Naive B cell (primary cell): ENCODE results near the gene STAP1. TPM values are rescaled to one million over a fixed set of nuclear protein-coding genes. Genes with fewer than 3 reads are reported as not detected.

ENCODE experiments used
- ATAC-seq, 2 donors: fragments of 150-1000 bp; cut with Tn5 transposase; 2 replicates each; pipeline ENCODE4 v1.10.0; 2021; ENCODE audit warnings: low read depth in 2 of 2, mild to moderate bottlenecking in 2 of 2, moderate library complexity in 2 of 2
- DNase-seq: peaks from one replicate; pipeline ENCODE4 v3.0.0; 2022
- H3K27ac Mint-ChIP-seq, 6 donors: one replicate each; pipeline ENCODE4 v1.8.0; 2020 to 2022; ENCODE audit warnings: mild to moderate bottlenecking in 6 of 6, mixed read lengths in 6 of 6, moderate library complexity in 5 of 6, inconsistent platforms in 2 of 6
- H3K27me3 Mint-ChIP-seq, 3 donors: one replicate each; pipeline ENCODE4 v1.8.0; 2021 to 2022; ENCODE audit warnings: mixed read lengths in 3 of 3, mild to moderate bottlenecking in 1 of 3
- H3K36me3 Mint-ChIP-seq, 2 donors: one replicate each; pipeline ENCODE4 v1.8.0; 2020 to 2022; ENCODE audit warnings: mixed read lengths in 2 of 2, inconsistent platforms in 1 of 2, mild to moderate bottlenecking in 1 of 2
- H3K4me1 Mint-ChIP-seq, 3 donors: one replicate each; pipeline ENCODE4 v1.8.0; 2020 to 2022; ENCODE audit warnings: mixed read lengths in 3 of 3, inconsistent platforms in 1 of 3, mild to moderate bottlenecking in 1 of 3, moderate library complexity in 1 of 3
- H3K4me3 Mint-ChIP-seq, 8 donors: one replicate each; pipeline ENCODE4 v1.8.0; 2020 to 2022; ENCODE audit warnings: mild to moderate bottlenecking in 8 of 8, mixed read lengths in 8 of 8, moderate library complexity in 8 of 8, inconsistent platforms in 2 of 8
- H3K9me3 Mint-ChIP-seq, 7 donors: one replicate each; pipeline ENCODE4 v1.8.0; 2020 to 2022; ENCODE audit warnings: mixed read lengths in 7 of 7, mild to moderate bottlenecking in 5 of 7, inconsistent platforms in 2 of 7, moderate library complexity in 1 of 7
- polyA plus RNA-seq, 6 donors: library from polyadenylated mRNA; unstranded; fragments of 300-500 nt; fragmentation: Illumina TruSeq; gene quantifications; one replicate each; pipeline ENCODE4 v1.2.3, GENCODE V29; 2021; ENCODE audit warnings: low read depth in 6 of 6

Gene STAP1
- polyA plus RNA-seq, 6 donors from 2014 or later, result 166 to 237 (median 224) TPM

DNA sequence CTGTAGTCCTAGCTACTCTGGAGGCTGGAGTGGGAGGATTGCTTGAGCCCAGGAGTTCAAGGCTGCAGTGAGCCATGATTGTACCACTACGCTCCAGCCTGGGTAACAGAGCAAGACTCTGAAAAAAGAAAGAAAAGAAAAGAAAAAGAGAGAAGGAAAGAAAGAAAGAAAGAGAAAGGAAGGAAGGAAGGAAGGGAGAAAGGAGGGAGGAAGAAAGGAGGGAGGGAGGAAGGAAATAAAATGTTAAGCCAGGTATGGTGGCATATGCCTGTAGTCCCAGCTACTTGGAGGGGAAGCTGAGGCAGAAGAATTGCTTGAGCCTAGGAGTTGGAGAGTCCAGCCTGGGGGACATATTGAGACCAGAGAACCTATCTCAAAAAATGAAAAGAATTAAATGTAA lies 12.0 kb downstream of the STAP1 start:
- peaks cover 46 to 78% (median 47%) of the 10 kb centered on the region in 3 donors for H3K4me1 Mint-ChIP-seq
- no peaks in the 10 kb centered on the region for H3K9me3 Mint-ChIP-seq
- H3K27ac Mint-ChIP-seq, result peak overlapping the region in 5 of 6 donors; percentile 87 to 96 (median 90)
- ATAC-seq (no peak), DNase-seq (no peak)
- no peaks in the 10 kb centered on the region for H3K27me3 Mint-ChIP-seq
- H3K4me3 Mint-ChIP-seq, result peak overlapping the region in 3 of 8 donors; percentile 4 to 54 (median 44)
- H3K36me3 Mint-ChIP-seq, result peaks cover 0 to 22% of the 10 kb centered on the region in 2 donors

DNA sequence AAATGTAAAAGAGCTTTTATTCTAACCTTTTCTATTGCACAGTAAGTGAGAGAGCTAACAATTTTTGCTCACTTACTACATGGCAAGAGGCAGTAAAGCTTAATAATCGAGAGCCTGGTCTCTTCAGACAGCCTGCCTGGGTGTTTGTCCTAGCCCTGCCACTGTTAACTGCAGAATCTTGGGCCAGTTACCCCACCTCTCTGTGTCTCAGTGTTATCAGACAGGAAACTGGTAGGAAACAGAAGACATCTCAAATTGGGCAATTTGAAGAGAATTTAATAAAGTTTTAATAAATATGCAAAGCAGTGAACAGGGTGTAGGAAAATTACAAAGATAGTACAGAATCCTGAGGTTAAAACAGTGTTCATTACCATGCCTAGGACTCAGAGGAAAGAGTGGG lies 13.4 kb downstream of the STAP1 start:
- H3K4me1 Mint-ChIP-seq, result peaks cover 46 to 79% (median 56%) of the 10 kb centered on the region in 3 donors
- peak overlapping the region; percentile 79 to 95 (median 88) for H3K27ac Mint-ChIP-seq
- H3K4me3 Mint-ChIP-seq, result peak overlapping the region in 6 of 8 donors; percentile 17 to 73 (median 46)

DNA sequence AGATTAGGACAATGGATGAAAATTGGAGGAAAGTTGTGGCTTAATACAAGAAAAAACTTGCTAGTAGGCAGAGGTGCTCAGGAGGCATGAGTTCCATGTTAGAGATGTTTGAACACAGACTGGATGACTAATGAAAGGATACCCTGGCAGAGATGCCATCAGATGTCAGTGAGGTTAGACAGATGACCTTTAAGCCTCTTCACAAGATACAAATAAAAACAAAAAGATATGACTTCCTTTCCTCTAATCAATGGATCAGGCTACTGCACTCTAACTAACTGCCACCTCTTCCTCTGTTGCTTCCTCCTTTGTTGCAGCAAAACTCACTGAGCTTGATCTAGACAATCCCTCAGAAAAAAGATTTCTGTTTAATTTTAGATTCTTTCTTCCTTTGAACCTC lies 14.7 kb downstream of the STAP1 start:
- peak overlapping the region; percentile 7 to 78 (median 39) for H3K4me3 Mint-ChIP-seq
- no peaks in the 10 kb centered on the region for H3K9me3 Mint-ChIP-seq
- peaks cover 7 to 29% of the 10 kb centered on the region in 2 donors for H3K36me3 Mint-ChIP-seq
- peak in 1 of 2 donors; percentile 16 for ATAC-seq
- H3K27me3 Mint-ChIP-seq, result no peaks in the 10 kb centered on the region
- no peak for DNase-seq
- H3K27ac Mint-ChIP-seq, result peak overlapping the region; percentile 79 to 95 (median 88)
- peaks cover 41 to 75% (median 51%) of the 10 kb centered on the region in 3 donors for H3K4me1 Mint-ChIP-seq

More for the DNA sequence above, 13.4 kb downstream of the STAP1 start:
- no peak for ATAC-seq
- DNase-seq, result no peak
- Mint-ChIP-seq H3K9me3 (no peaks in the 10 kb centered on the region), H3K36me3 (peaks cover under 1 to 24% of the 10 kb centered on the region in 2 donors), H3K27me3 (no peaks in the 10 kb centered on the region)

DNA sequence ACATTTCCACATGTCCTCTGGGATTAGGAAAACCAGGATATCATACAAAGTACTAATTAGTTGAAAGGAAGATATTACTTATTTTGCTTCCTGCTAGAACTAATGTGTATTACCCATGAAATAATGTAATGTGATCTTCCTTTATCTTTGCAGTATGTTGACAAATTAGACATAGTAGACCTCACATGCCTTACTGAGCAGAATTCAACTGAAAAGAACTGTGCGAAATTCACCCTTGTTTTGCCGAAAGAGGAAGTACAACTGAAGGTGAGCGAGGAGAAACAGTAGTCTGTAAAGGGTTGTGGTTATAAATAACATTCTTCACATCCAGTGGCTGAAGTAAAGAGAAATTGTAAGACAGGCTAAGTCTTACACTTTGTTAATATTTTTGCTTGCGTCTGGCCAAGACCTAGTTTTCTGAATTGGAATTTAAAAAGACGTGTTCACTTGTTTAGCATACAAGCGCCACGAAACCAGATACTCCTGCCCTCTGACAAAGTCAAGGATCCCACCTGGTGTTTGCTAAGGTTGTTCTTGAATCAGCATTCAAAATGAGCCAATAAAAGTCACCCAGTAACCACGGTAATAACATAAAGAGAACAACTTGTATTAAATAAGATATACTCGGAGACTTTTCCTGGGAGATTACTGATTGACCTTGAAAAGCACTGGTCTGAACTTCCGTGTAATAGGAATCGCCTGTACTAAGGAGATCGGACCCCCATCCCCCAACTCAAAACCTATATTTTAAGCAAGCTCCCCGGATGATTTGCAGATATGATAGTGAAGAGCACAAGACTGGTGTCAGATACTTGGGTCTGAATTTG lies 16.9 kb downstream of the STAP1 start:
- ATAC-seq, result peak; percentile 97 to 98
- H3K36me3 Mint-ChIP-seq, result peaks cover 17 to 37% of the 10 kb centered on the region in 2 donors
- H3K27ac Mint-ChIP-seq, result peak overlapping the region; percentile 75 to 98 (median 93)
- no peaks in the 10 kb centered on the region for H3K27me3 Mint-ChIP-seq
- peaks cover 48 to 76% (median 55%) of the 10 kb centered on the region in 3 donors for H3K4me1 Mint-ChIP-seq
- H3K4me3 Mint-ChIP-seq, result peak overlapping the region; percentile 63 to 88 (median 76)
- peak; percentile 77 for DNase-seq
- no peaks in the 10 kb centered on the region for H3K9me3 Mint-ChIP-seq

DNA sequence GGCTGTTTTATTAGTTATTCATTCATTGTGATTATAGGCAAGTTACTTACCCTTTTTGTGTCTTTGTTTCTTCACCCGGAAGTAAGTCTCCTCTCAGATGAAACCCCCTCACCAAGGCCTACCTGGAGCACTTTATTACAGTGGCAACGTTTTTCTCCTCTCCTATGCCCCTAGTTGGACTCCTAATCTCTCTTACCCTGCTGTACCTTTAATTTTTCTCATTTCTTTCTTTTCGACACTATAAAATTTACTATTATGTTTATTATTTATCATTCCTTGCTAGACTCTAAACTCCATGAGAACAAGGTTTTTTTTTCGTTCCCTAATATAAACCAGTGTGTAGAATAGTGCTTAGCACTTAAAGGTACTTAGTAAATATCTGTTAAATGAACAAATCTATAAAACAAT lies 17.5 kb downstream of the STAP1 start:
- H3K4me3 Mint-ChIP-seq, result peak overlapping the region; percentile 63 to 88 (median 76)
- H3K27me3 Mint-ChIP-seq, result no peaks in the 10 kb centered on the region
- peaks cover 21 to 41% of the 10 kb centered on the region in 2 donors for H3K36me3 Mint-ChIP-seq
- ATAC-seq (no peak), DNase-seq (no peak)
- peak overlapping the region; percentile 75 to 98 (median 94) for H3K27ac Mint-ChIP-seq
- no peaks in the 10 kb centered on the region for H3K9me3 Mint-ChIP-seq
- H3K4me1 Mint-ChIP-seq, result peaks cover 51 to 78% (median 58%) of the 10 kb centered on the region in 3 donors

DNA sequence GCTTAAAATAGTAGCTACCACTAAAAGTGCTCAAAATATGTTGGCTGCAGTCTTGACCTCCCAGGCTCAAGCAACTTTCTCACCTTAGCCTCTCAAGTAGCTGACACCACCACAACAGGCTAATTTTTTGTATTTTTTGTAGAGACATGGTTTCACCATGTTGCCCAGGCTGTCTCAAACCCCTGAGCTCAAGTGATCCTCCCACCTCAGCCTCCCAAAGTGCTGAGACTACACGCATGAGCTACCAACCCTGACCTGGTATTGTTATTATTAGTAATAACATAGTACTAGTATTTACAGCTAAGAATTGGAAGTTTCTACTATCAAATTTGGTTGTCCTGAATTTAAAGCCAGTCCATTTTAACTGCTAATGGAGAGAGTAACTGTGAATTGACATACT lies 18.0 kb downstream of the STAP1 start:
- Mint-ChIP-seq H3K4me1 (peaks cover 56 to 78% (median 63%) of the 10 kb centered on the region in 3 donors), H3K27ac (peak overlapping the region; percentile 75 to 96 (median 94)), H3K36me3 (peaks cover 21 to 44% of the 10 kb centered on the region in 2 donors), H3K9me3 (no peaks in the 10 kb centered on the region), H3K4me3 (peak overlapping the region in 6 of 8 donors; percentile 10 to 88 (median 70)), H3K27me3 (no peaks in the 10 kb centered on the region)
- DNase-seq (no peak), ATAC-seq (no peak)

DNA sequence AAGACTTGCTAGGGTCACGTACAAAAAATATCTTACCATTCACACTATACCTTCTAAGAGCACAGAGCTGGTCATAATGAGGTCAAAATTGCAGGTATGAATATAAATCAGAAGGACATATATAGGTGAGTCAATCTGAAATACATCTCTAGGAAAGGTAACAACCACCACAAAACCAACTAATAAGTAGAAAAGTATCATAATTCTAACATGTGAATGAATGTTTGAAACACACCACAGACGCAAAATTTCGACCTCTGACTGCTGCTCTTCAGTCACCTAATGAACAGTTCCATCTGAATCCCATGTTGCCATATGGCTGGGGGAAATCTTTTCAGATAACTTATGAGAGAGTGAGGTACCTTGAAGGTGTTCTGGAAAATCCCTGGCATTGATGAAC lies 22.1 kb downstream of the STAP1 start:
- Mint-ChIP-seq H3K9me3 (no peaks in the 10 kb centered on the region), H3K36me3 (peaks cover 35 to 39% of the 10 kb centered on the region in 2 donors), H3K27ac (peak overlapping the region; percentile 89 to 98 (median 94)), H3K4me3 (peak overlapping the region in 6 of 8 donors; percentile 9 to 92 (median 39)), H3K27me3 (no peaks in the 10 kb centered on the region), H3K4me1 (peaks cover 44 to 64% (median 52%) of the 10 kb centered on the region in 3 donors)
- DNase-seq (no peak), ATAC-seq (no peak)

DNA sequence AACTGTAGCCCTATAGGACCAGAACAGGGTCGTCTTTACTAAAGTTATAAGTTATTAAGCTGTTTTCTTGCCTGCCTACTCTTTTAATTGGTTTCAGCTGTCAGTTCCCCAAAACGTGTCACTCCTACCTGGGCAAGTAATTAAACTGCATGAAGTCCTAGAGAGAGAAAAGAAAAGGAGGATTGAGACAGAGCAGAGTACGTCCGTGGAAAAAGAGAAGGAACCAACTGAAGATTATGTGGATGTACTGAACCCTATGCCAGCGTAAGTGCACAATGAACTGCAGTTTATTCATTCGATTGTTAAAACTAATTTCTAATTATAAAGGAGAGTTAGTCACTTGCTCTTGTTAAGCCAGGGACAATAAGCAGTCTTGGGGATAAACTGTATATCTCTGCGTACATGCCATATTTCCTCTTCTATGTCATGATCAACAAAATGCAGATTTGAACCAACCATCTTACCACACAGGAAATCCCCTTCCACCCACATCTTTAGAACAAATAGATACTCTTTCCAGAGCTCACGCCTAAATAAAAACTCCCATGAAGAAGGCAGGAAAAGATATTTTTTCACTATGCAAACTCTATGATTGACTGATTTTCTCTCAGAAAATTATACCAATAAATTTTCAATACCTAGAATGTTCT lies 22.8 kb downstream of the STAP1 start:
- peak; percentile 96 to 97 for ATAC-seq
- Mint-ChIP-seq H3K9me3 (no peaks in the 10 kb centered on the region), H3K4me3 (peak overlapping the region; percentile 38 to 92 (median 73)), H3K27ac (peak overlapping the region; percentile 89 to 98 (median 94)), H3K36me3 (peaks cover 35 to 39% of the 10 kb centered on the region in 2 donors), H3K27me3 (no peaks in the 10 kb centered on the region), H3K4me1 (peaks cover 40 to 61% (median 45%) of the 10 kb centered on the region in 3 donors)
- peak; percentile 57 for DNase-seq

DNA sequence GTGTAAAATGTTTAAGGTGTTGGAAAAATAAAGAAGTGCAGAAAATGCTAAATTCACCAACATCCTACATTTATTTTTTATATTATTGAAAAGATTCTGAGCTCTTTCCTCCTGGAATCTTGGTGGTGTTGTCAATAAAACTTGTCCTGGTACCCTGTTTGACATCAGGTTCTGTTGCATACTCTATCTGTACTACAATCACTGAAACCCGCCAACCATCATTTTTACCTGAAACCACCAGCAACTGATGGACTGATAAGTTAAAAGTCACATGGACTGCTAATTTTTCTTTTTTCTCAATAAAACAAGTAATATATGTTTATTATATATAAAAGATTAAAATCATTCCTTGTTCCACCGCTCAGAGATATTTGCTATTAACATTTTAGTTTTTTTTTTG lies 23.4 kb downstream of the STAP1 start:
- DNase-seq (no peak), ATAC-seq (no peak)
- Mint-ChIP-seq H3K4me1 (peaks cover 40 to 57% (median 45%) of the 10 kb centered on the region in 3 donors), H3K27me3 (no peaks in the 10 kb centered on the region), H3K27ac (peak overlapping the region; percentile 89 to 98 (median 94)), H3K4me3 (peak overlapping the region; percentile 38 to 92 (median 73)), H3K9me3 (no peaks in the 10 kb centered on the region), H3K36me3 (peaks cover 38 to 42% of the 10 kb centered on the region in 2 donors)

DNA sequence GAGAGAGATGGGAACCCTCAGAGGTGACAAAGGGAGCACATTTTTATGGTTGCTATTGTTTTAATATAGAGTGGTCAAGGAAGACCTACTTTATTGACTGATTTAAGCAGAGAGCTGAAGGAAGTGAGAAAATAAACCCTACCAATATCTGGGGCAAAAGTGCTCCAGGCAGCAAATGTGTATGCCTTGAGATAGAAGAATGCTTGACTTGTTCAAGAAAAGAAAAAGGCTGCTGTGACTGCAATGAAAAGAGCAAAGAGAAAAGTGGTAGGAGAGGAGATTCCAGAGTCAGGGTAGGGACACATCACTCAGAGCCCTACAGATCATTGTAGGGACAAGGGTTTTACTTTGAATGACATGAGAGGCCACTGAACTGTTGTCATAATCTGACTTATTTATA lies 26.0 kb downstream of the STAP1 start:
- Mint-ChIP-seq H3K27me3 (no peaks in the 10 kb centered on the region), H3K9me3 (no peaks in the 10 kb centered on the region), H3K27ac (peak overlapping the region in 5 of 6 donors; percentile 0 to 85 (median 76)), H3K4me1 (peaks cover 28 to 61% (median 40%) of the 10 kb centered on the region in 3 donors), H3K36me3 (peaks cover 31 to 37% of the 10 kb centered on the region in 2 donors), H3K4me3 (peak overlapping the region in 2 of 8 donors; percentile 3 to 30)
- ATAC-seq (no peak), DNase-seq (no peak)

DNA sequence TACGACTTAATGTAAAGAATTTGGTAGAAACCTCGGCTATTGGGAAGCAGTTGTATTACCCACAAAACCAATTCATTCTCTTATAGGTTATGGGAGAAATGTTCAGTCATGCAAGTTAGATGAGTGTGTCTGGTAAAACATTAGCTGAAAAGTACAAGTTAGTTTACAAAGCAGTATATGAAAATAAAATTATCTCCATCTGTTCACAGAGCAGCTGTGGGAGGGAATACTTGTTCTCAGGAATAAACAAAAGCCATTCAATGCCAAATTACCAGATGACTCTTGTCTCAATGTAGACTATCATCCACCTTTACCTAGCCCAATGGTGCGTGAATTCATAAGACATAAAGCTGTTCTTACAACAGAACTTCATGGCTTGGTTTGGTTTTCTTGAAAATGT lies 28.6 kb downstream of the STAP1 start:
- H3K27me3 Mint-ChIP-seq, result no peaks in the 10 kb centered on the region
- H3K27ac Mint-ChIP-seq, result peak overlapping the region in 4 of 6 donors; percentile 27 to 78 (median 55)
- no peak for ATAC-seq
- peaks cover 33 to 42% of the 10 kb centered on the region in 2 donors for H3K36me3 Mint-ChIP-seq
- DNase-seq, result no peak
- no peak overlapping the region for H3K4me3 Mint-ChIP-seq
- H3K4me1 Mint-ChIP-seq, result peaks cover 10 to 36% (median 27%) of the 10 kb centered on the region in 3 donors
- no peaks in the 10 kb centered on the region for H3K9me3 Mint-ChIP-seq

DNA sequence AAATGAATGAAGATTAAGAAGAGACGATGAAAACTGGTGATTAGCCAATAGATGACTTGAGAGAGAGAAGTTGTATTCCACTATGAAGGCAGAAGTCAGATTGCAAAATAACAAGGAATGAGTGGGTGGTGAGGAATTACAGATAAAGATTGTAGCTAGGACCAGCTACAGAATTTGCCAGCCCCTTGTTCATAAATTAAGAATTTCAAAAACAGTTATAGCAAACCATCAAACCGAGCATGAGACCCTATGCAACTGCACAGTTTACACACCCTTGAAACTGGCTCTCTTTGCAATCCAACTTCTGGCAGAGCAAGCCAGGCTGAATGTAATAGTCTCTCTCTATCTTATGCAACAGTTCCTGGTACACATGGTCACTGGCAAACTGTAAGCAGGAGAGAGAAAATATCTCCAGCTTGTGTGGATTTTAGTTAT lies 35.2 kb downstream of the STAP1 start:
- H3K27ac Mint-ChIP-seq, result peak overlapping the region in 4 of 6 donors; percentile 1 to 80 (median 40)
- peaks cover 36 to 43% (median 42%) of the 10 kb centered on the region in 3 donors for H3K4me1 Mint-ChIP-seq
- H3K36me3 Mint-ChIP-seq, result peaks cover 42 to 68% of the 10 kb centered on the region in 2 donors
- ATAC-seq (no peak), DNase-seq (no peak)
- H3K9me3 Mint-ChIP-seq, result no peaks in the 10 kb centered on the region
- H3K4me3 Mint-ChIP-seq, result no peak overlapping the region
- H3K27me3 Mint-ChIP-seq, result no peaks in the 10 kb centered on the region

DNA sequence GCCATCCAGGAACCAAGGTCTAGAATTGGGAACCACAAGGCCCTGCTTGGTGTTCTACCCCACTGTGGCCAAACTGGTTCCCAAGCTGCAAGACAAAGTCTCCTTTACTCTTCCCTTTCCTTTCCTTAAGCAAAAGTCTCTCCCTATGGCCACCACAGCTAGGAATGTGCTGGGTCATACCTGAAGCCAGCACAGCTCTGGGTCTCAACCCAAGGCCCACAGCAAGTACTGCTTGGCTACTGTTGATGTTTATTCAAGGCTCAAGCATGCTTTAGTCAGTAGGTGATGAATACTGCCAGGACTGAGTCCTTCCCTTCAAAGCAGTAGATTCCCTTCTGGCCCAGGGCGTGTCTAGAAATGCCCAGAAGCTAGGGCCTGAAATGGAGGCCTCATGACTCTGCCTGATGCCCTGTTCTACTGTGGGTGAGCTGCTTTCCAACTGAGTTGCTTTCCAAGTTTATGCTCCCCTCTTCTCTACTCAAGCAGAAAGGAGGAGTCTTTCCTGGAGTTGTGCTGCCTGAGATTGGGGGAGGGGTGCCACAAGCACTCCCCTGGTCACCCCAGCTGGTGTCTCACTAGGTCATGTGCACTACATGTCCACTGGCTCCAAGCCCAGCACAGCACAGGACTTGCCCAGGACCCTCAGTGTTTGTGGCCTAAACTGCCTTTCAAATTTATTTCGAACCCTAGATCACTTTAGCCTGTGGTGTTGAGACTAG lies 44.9 kb downstream of the STAP1 start:
- Mint-ChIP-seq H3K4me3 (no peak overlapping the region), H3K9me3 (peaks cover 0 to 1% (median 0%) of the 10 kb centered on the region in 7 donors), H3K27ac (peak overlapping the region; percentile 57 to 90 (median 81)), H3K27me3 (no peaks in the 10 kb centered on the region), H3K4me1 (peaks cover 39 to 70% (median 58%) of the 10 kb centered on the region in 3 donors), H3K36me3 (peaks cover 66 to 72% of the 10 kb centered on the region in 2 donors)
- DNase-seq (no peak), ATAC-seq (no peak)
